Endothelial cell of umbilical vein (primary cell): ENCODE data around the gene KCNMA1. TPM values are rescaled to one million over a fixed set of nuclear protein-coding genes. Genes with fewer than 3 reads are reported as not detected.

Experiments used
- BruUV-seq: library from RNA; stranded (reverse); fragments of 400-500 nt; replicated peaks from 2 replicates; lab custom pipeline; 2021; lab: Mats Ljungman, UMichigan
- CTCF ChIA-PET: fragments of 300-600, 350-600 bp; sonication (Branson Sonifier 250); formaldehyde crosslinking; loops from one replicate; lab custom pipeline; 2021; ENCODE audit warnings: antibody characterized with exemption, inconsistent platforms; lab: Charles Lee
- POLR2A ChIA-PET: fragments of 300-600, 350-600 bp; sonication (Branson Sonifier 250); formaldehyde crosslinking; loops from one replicate; lab custom pipeline; 2021; ENCODE audit warnings: antibody characterized with exemption, inconsistent platforms; lab: Charles Lee
- DNase-seq: peaks from one replicate; pipeline ENCODE4 v3.0.0-alpha.2; 2011; ENCODE audit warnings: low read depth, low spot score
- FAIRE-seq: peaks from 2 replicates; lab custom pipeline; 2011; peaks lifted over from hg19 to GRCh38; lab: Jason Lieb, UNC
- H2AFZ ChIP-seq: 2 replicates; pipeline ENCODE4 v1.6.0; 2012; ENCODE audit warnings: low read depth, low read length, control low read depth, inconsistent platforms
- H3K27ac ChIP-seq: 2 replicates; pipeline ENCODE4 v1.5.1; 2011; ENCODE audit warnings: low read depth, mild to moderate bottlenecking, control low read depth, low read length, moderate library complexity; ENCODE audit not compliant: insufficient read depth
- H3K27me3 ChIP-seq, 2 experiments: 2 replicates each; pipeline versions ENCODE4 v1.6.0 to v1.6.1; 2011; ENCODE audit warnings: low read length in 2 of 2, mixed read lengths in 1 of 2; ENCODE audit not compliant: control insufficient read depth in 2 of 2, insufficient read depth in 2 of 2
- H3K36me3 ChIP-seq, 2 experiments: 2 replicates in 1 of 2; 3 replicates in 1 of 2; pipeline ENCODE4 v1.5.1; 2011; ENCODE audit warnings: low read length in 2 of 2, mild to moderate bottlenecking in 1 of 2, moderate library complexity in 1 of 2; ENCODE audit not compliant: control insufficient read depth in 2 of 2, insufficient read depth in 2 of 2; ENCODE audit errors: extremely low read depth in 1 of 2
- H3K4me1 ChIP-seq: 3 replicates; pipeline ENCODE4 v1.5.1; 2011; ENCODE audit warnings: mild to moderate bottlenecking, low read length; ENCODE audit not compliant: control insufficient read depth, insufficient read depth; ENCODE audit errors: extremely low read depth
- H3K4me2 ChIP-seq: 2 replicates; pipeline ENCODE4 v1.6.1; 2011; ENCODE audit warnings: low read length, control low read depth, mixed read lengths; ENCODE audit not compliant: insufficient read depth
- H3K4me3 ChIP-seq, 3 experiments: fragments of 200-600 bp in 1 of 3; sonication (generic), shearing (Covaris generic) in 1 of 3; replicated peaks in 1 of 3; 2 replicates each; pipeline ENCODE4 v1.5.1; 2011 to 2016; ENCODE audit warnings: control low read depth in 3 of 3, low read length in 3 of 3, mild to moderate bottlenecking in 2 of 3, inconsistent platforms in 1 of 3, low read depth in 1 of 3, moderate library complexity in 1 of 3; ENCODE audit not compliant: insufficient read depth in 1 of 3
- H3K79me2 ChIP-seq: 2 replicates; pipeline ENCODE4 v1.6.0; 2012; ENCODE audit warnings: low read length, inconsistent platforms; ENCODE audit not compliant: control insufficient read depth, insufficient read depth
- H3K9ac ChIP-seq: replicated peaks from 2 replicates; pipeline ENCODE3; 2011; ENCODE audit warnings: low read length, control low read depth; ENCODE audit not compliant: insufficient read depth; ENCODE audit errors: extremely low read depth
- H3K9me1 ChIP-seq: replicated peaks from 3 replicates; pipeline ENCODE4 v1.6.0; 2011; ENCODE audit warnings: mild to moderate bottlenecking, low read length; ENCODE audit not compliant: control insufficient read depth, insufficient read depth; ENCODE audit errors: extremely low read depth
- H3K9me3 ChIP-seq: replicated peaks from 2 replicates; pipeline ENCODE4 v1.5.1; 2012; ENCODE audit warnings: low read length, inconsistent platforms; ENCODE audit not compliant: control insufficient read depth, insufficient read depth
- H4K20me1 ChIP-seq: replicated peaks from 2 replicates; pipeline ENCODE3; 2011; ENCODE audit warnings: mild to moderate bottlenecking, low read length; ENCODE audit not compliant: control insufficient read depth, insufficient read depth; ENCODE audit errors: extremely low read depth
- GATA2 ChIP-seq: IDR thresholded peaks from 2 replicates; pipeline ENCODE4 v1.7.0; 2011; ENCODE audit warnings: low read depth, mild to moderate bottlenecking, moderate library complexity, mixed read lengths, low read length; ENCODE audit not compliant: insufficient read length, insufficient read depth
- JUN ChIP-seq: IDR thresholded peaks from 2 replicates; pipeline ENCODE4 v1.6.1; 2011; ENCODE audit warnings: borderline replicate concordance, low read depth; ENCODE audit not compliant: insufficient read length, insufficient read depth
- dilution Hi-C: fragments of 300-500 bp; cut with MboI; formaldehyde crosslinking; loops from one replicate; pipeline ENCODE4 v1.15.0; 2019; ENCODE audit warnings: low sequenced_read_pairs; ENCODE audit not compliant: extremely low pct_ligation_motif_present
- intact Hi-C: fragments of 100-400 bp; cut with micrococcal nuclease; formaldehyde crosslinking; loops from one replicate; pipeline ENCODE4 v1.10.0; 2022
- polyA plus RNA-seq, 4 experiments: library from polyadenylated mRNA; depleted of rRNA in 3 of 4; stranded (reverse) in 3 of 4; unstranded in 1 of 4; fragments of >200 nt; gene quantifications; 2 replicates each; pipeline versions ENCODE4 v1.2.1 to v1.2.3, GENCODE V29; 2011 to 2012; ENCODE audit warnings: missing spikeins in 1 of 4
- total RNA-seq: library from RNA; stranded (reverse); gene quantifications from 2 replicates; pipeline ENCODE4 v1.2.3, GENCODE V29; 2021
- TF ChIP-seq, protein P1 (sequence below), 2 donors: IDR thresholded peaks; 1 replicate in 1 of 2; 2 replicates in 1 of 2; pipeline ENCODE4 v1.5.1; 2011; ENCODE audit warnings: low read length in 2 of 2, mild to moderate bottlenecking in 2 of 2, moderate library complexity in 2 of 2, control low read depth in 1 of 2, inconsistent platforms in 1 of 2, low read depth in 1 of 2; ENCODE audit not compliant: insufficient read depth in 1 of 2; ENCODE audit errors: extremely low read depth in 1 of 2
- TF ChIP-seq, protein P2 (sequence below): IDR thresholded peaks from 2 replicates; pipeline ENCODE4 v1.6.1; 2011; ENCODE audit not compliant: insufficient read depth, insufficient read length

KCNMA1 gene
- total and polyA plus RNA-seq, 2 donors (not counting 3 experiments of a cell fraction or from before 2014, with no cell fraction given) = 0.10 to 0.82 TPM

DNA sequence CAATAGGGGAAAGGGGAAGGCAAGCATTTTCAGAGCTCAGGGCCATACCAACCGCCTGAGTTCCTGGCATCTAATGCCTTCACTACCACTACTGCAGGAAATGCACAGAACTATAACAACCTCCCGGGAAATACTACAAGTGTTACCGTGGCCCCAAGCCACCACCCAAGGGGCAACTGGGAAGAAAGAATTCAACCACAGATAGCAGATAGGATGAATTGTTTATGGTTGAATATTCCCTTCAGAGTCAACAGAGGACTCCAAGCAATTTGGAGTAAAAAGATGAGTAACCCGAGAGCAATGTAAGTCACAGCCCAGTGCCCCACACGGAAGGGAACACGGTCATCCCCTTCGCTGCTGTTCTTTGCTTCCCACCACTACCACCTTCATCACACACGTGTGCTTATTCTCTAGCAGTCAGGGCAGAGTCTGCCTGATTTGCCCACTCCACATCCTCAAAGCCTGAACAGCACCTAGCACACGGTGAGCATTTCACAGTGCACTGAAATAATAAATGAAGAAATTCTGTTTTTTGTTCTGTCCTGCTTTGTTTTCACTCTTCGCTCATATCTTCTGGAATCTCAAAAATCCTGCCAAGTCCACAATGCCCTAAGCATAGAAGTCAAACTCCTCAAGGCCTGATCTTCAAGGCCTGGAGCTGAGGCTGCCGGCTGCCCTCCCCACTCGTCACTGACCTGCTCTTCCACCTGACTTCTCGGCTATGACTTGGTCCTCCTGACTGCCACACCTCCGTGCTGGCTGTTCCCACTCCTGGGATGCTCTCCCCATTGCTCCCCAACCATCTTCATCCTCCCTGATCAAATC lies 221.1 kb downstream of the KCNMA1 start:
- CTCF ChIA-PET = interaction anchor here (1.0 kb wide), 1 partner anchor 10 kb away, joined by 5 read pairs; no protein-coding TSS in a partner anchor
- Histone ChIP-seq H3K79me2 (no peaks in the 10 kb centered on the region), H3K27me3 (no peaks in the 10 kb centered on the region), H3K36me3 (no peaks in the 10 kb centered on the region), H4K20me1 (no peaks in the 10 kb centered on the region), H2AFZ (no peak overlapping the region), H3K9me3 (no peaks in the 10 kb centered on the region), H3K9ac (no peak overlapping the region), H3K9me1 (no peaks in the 10 kb centered on the region), H3K4me3 (no peak overlapping the region), H3K4me1 (no peaks in the 10 kb centered on the region), H3K4me2 (no peak overlapping the region), H3K27ac (no peak overlapping the region)
- no peak for DNase-seq
- no TSS peak for BruUV-seq
- TF ChIP-seq, protein P1, sequence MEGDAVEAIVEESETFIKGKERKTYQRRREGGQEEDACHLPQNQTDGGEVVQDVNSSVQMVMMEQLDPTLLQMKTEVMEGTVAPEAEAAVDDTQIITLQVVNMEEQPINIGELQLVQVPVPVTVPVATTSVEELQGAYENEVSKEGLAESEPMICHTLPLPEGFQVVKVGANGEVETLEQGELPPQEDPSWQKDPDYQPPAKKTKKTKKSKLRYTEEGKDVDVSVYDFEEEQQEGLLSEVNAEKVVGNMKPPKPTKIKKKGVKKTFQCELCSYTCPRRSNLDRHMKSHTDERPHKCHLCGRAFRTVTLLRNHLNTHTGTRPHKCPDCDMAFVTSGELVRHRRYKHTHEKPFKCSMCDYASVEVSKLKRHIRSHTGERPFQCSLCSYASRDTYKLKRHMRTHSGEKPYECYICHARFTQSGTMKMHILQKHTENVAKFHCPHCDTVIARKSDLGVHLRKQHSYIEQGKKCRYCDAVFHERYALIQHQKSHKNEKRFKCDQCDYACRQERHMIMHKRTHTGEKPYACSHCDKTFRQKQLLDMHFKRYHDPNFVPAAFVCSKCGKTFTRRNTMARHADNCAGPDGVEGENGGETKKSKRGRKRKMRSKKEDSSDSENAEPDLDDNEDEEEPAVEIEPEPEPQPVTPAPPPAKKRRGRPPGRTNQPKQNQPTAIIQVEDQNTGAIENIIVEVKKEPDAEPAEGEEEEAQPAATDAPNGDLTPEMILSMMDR (IDR thresholded peaks at IDR 0.05; ENCODE audit: extremely low read depth in 1 of 2, insufficient read depth in 1 of 2, low read depth in 1 of 2, low read length in 2 of 2) = no peak
- TF ChIP-seq, protein P2, sequence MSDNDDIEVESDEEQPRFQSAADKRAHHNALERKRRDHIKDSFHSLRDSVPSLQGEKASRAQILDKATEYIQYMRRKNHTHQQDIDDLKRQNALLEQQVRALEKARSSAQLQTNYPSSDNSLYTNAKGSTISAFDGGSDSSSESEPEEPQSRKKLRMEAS = no peak
- TF ChIP-seq GATA2 = no peak
- TF ChIP-seq JUN = no peak
- dilution Hi-C loops (no loop called here), intact Hi-C loops (no loop called here)
- POLR2A ChIA-PET = no interaction called here
- no peak for FAIRE-seq
